DMS 273 (cell line): ENCODE measurements around the gene SWAP70.
A peak's percentile ranks its signal among the peaks of the same experiment; 100 is the strongest.
"Not testable (repeated sequence)": the region's sequence is repeated elsewhere in the genome, so short reads cannot be mapped to it uniquely, and the experiment has no call there.

Source experiments
- DNase-seq: peaks from one replicate; lab custom pipeline; 2025; ENCODE audit not compliant: unreplicated experiment; lab: John Stamatoyannopoulos, UW

Gene SWAP70

GRCh38 chr11:9663699-9664275 lies at the start of gene SWAP70:
Gene SWAP70 (plus strand): TSS chr11:9664077. CDS start chr11:9664180, 103 bp downstream.
- DNase-seq, result peak; percentile 82

- DNase-seq, result no peak
Measured at GRCh38 chr11:9615031-9615451, 48.8 kb upstream of the SWAP70 start.

GRCh38 chr11:9616042-9616675 lies 47.7 kb upstream of the SWAP70 start:
- DNase-seq, result no peak

GRCh38 chr11:9616858-9617257 lies 47.0 kb upstream of the SWAP70 start:
- no peak for DNase-seq

GRCh38 chr11:9617940-9618339 lies 45.9 kb upstream of the SWAP70 start:
- DNase-seq, result no peak

- no peak for DNase-seq
Measured at GRCh38 chr11:9619004-9619403, 44.9 kb upstream of the SWAP70 start.

- DNase-seq, result no peak
Measured at GRCh38 chr11:9619971-9620370, 43.9 kb upstream of the SWAP70 start.

- not testable (repeated sequence) for DNase-seq
Measured at GRCh38 chr11:9622353-9622752, 41.5 kb upstream of the SWAP70 start.

GRCh38 chr11:9623053-9623452 lies 40.8 kb upstream of the SWAP70 start:
- DNase-seq, result not testable (repeated sequence)

GRCh38 chr11:9624448-9624847 lies 39.4 kb upstream of the SWAP70 start:
- DNase-seq, result no peak

- DNase-seq, result no peak
Measured at GRCh38 chr11:9625162-9625561, 38.7 kb upstream of the SWAP70 start.

GRCh38 chr11:9625728-9626127 lies 38.1 kb upstream of the SWAP70 start:
- no peak for DNase-seq

- no peak for DNase-seq
Measured at GRCh38 chr11:9626496-9627394, 37.1 kb upstream of the SWAP70 start.

GRCh38 chr11:9629064-9629463 lies 34.8 kb upstream of the SWAP70 start:
- DNase-seq, result no peak

GRCh38 chr11:9633679-9634078 lies 30.2 kb upstream of the SWAP70 start:
- DNase-seq, result no peak

GRCh38 chr11:9636691-9637090 lies 27.2 kb upstream of the SWAP70 start:
- no peak for DNase-seq

GRCh38 chr11:9639099-9639498 lies 24.8 kb upstream of the SWAP70 start:
- no peak for DNase-seq

- DNase-seq, result no peak
Measured at GRCh38 chr11:9639985-9640384, 23.9 kb upstream of the SWAP70 start.

- DNase-seq, result no peak
Measured at GRCh38 chr11:9642894-9643293, 21.0 kb upstream of the SWAP70 start.

- no peak for DNase-seq
Measured at GRCh38 chr11:9643751-9644150, 20.1 kb upstream of the SWAP70 start.

- no peak for DNase-seq
Measured at GRCh38 chr11:9645881-9646280, 18.0 kb upstream of the SWAP70 start.

- no peak for DNase-seq
Measured at GRCh38 chr11:9646324-9646723, 17.6 kb upstream of the SWAP70 start.
